ENCODE measurements around the gene HSFX1. TPM values are rescaled to one million over a fixed set of nuclear protein-coding genes. Genes with fewer than 3 reads are reported as not detected.
"Not testable (repeated sequence)": the region's sequence is repeated elsewhere in the genome, so short reads cannot be mapped to it uniquely, and the experiment has no call there.

The HSFX1 gene, protein sequence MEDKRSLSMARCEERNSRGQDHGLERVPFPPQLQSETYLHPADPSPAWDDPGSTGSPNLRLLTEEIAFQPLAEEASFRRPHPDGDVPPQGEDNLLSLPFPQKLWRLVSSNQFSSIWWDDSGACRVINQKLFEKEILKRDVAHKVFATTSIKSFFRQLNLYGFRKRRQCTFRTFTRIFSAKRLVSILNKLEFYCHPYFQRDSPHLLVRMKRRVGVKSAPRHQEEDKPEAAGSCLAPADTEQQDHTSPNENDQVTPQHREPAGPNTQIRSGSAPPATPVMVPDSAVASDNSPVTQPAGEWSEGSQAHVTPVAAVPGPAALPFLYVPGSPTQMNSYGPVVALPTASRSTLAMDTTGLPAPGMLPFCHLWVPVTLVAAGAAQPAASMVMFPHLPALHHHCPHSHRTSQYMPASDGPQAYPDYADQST
- 0.20 TPM in 1 of 2 replicates, not detected in the other for total RNA-seq (2014; rRNA removed; shearing (Covaris generic))
- 0.67 and 1.4 TPM in 2 replicates for polyA plus RNA-seq (2014; cell fraction: nucleus; rRNA removed)

DNA sequence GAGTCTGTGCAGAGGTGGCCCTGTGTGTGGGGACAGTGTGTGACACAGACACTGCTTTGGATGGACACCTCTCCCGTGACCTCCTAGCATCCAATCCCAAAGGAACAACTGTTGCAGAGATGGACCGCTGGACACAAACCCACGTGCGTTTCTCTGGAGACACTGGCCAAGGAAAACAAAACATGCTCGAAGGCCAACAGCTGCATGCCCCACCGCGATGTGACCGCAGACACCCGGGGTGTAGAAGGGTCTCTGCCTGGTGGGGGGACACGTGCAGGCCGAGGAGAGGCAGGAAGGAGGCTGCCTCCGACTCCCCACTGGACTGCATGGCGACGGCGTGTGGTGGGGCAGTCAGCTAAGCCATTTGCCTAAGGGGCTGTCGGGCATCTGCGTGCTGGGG is at the start of gene HSFX1:
HSFX1 (plus strand) TSS at position 301 of the 400 bp plus-strand sequence. CDS start 614 bp downstream, outside the sequence.
- not testable (repeated sequence) for DNase-seq (ENCODE audit: extremely low read depth, low read depth)

DNA sequence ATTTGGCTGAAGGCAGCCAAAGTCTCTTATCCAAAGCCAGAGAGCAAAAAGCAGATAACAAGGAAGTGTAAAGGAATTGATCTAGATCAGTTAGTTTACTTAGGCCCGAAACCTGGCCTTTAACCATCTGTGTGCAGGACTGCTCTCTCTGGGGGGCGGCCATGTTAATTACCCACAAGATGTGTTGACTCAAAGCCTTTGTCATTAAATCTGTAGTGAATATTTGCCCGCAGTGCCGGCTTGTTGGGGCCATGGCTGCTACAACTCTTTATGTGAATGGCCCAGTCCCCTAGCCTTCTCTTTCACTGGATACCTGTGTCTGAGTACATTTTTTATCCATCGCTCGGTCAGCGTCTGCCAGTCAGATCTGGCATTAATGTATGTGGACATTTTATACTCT is 46.6 kb upstream of the HSFX1 start:
- DNase-seq (ENCODE audit: extremely low read depth, low read depth), result not testable (repeated sequence)

DNA sequence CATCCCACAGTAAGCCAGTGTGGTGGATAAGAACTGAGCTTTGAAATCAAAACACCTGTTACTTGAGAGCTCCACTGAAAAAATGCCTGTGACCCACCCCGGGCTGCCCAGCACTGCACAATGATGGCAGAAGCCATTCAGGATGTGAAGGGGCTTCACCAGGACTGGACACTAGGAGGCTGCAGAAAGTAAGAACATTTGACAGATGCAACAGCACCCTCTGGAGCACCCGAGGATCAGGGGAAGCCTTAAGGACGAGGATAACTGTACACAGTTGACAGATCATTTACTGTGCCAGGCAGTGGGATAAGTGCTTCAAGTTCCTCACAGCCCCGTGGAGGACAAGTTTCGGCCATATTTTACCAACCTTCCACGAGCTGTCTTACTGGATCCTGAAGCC is 31.6 kb upstream of the HSFX1 start:
- DNase-seq (ENCODE audit: extremely low read depth, low read depth), result not testable (repeated sequence)

DNA sequence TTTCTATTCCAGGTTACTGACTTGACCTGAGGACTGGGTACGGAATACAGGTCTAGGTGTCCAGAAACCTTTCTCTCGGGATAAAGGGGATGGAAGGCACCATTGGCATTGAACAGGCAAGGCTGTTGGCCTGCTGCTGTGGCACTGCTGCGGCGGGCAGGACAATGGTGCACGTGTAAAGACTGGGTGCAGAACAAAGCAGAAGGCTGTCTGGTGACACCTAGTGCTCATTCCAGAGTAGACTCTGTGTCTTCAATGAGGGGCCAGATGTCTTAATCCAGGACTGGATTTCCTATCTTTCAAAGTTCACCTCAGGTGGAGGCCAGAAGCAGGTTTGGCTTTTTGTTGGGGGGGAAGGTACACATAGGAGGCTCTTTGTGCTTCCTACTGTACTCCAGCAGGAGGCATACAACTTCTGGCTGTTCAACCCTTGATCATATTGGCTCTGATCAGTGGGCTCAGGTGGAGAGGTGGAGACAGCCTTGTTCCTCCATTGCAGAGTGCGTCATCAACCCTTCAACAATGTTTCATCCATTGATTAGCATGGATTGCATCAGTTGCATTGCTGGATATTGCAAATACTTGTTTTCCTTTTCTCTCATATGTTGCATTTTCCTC is 27.4 kb upstream of the HSFX1 start:
- not testable (repeated sequence) for DNase-seq (ENCODE audit: extremely low read depth, low read depth)

DNA sequence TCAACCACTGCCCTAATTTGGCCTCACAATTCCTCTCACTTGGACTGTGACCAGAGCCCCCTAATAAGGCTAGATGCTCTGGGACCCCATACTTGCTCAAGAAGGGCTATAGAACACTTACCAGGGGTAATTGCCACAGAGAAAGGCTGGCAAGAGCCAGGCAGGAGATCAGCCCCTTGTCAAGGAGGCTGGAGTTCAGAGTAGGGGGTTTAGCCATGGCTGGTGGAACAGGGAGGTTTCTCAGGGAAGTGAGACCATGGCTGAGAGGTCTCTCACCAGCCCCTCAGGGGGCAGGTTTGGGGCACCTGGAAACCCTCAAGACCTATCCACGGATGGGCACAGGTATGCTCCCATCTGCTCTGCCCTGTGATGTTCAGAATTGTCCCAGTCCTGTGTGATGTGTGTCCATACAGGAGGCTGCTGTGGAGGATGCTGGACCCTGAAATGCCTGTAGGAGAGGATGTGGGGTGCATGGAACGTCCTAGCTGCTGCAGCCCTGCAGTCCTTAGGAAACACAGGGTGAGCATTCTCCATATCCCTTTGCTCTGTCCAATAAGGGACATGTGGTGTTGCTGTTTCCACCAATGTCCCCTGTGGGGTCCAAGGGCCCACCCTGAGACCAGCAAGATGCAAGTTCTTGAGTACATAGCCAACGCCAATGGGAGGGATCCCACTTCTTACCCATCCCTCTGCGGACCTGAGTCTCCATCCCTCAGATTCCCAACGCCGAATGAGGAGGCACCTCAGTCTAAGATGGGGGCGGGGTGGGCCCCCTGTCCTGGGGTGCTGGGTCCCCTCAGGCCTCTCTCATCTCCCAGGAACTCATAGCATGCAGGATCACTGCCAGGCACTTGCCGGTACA is 16.4 kb upstream of the HSFX1 start:
- DNase-seq (ENCODE audit: extremely low read depth, low read depth), result no peak

DNA sequence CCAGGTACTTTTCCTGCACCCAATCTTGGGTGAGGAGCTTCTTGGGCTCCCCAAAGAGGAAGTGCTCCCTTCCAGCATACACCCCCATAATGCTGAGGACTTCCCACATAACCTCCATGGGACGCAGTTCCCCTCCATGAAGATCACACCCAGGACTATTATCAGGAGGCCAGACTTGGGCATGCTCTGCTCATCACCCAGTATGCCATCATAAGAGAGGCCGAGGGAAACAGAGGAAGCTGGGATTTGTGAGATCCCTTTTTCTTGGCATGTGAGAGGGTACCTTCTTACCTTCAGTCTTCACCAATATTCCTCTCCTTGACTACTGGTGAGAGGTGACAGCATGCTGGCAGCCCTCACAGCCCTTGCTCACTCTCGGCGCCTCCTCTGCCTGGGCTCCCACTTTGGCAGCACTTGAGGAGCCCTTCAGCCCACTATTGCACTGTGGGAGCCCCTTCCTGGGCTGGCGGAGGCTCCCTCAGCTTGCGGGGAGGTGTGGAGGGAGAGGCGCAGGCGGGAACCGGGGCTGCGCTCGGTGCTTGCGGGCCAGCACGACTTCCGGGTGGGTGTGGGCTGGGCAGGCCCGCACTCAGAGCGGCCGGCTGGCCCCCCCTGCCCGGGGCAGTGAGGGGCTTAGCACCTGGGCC is 15.7 kb upstream of the HSFX1 start:
- DNase-seq (ENCODE audit: extremely low read depth, low read depth), result no peak

DNA sequence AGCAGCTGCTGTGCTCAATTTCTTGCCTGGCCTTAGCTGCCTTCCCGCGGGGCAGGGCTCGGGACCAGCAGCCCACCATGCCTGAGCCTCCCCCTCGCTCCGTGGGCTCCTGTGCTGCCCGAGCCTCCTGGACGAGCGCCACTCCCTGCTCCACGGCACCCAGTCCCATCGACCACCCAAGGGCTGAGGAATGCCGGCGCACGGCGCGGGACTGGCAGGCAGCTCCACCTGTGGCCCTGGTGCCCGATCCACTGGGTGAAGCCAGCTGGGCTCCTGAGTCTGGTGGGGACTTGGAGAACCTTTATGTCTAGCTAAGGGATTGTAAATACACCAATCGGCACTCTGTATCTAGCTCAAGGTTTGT is 15.2 kb upstream of the HSFX1 start:
- DNase-seq (ENCODE audit: extremely low read depth, low read depth), result not testable (repeated sequence)

DNA sequence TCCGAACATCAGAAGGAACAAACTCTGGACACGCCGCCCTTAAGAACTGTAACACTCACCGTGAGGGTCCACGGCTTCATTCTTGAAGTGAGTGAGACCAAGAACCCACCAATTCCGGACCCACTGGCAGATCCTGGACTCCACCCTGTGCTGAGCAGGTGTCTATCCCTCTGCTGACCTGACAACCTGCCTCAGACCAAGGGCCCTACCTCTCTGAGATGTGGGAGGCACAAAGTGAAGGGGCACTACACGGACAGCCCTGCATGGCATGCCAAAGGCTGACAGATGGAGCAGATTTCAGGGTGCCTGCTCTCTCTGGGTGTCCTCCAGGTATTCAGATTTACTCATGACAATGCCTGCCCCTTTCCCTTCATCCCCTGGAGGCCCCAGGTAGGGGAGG is 14.0 kb upstream of the HSFX1 start:
- DNase-seq (ENCODE audit: extremely low read depth, low read depth), result no peak

DNA sequence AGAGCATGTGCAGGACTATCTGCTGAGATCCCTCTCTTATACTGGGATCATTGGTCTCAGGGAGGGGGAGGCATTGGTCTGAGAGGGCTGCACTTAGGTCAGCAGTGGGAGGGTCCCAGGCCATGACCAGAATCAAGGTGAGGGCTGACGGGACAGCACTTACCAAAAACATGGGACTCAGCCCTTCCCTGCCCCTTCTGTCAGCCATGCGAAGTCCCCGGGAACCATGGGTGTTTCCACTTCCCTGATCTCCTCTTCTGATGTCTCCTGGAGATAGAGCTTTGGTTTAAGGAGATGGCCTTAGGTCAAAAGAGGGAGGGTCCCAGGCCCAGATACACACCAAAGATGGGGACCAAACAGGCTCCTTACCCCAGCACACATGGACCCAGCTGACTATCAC is 12.9 kb upstream of the HSFX1 start:
- DNase-seq (ENCODE audit: extremely low read depth, low read depth), result no peak

DNA sequence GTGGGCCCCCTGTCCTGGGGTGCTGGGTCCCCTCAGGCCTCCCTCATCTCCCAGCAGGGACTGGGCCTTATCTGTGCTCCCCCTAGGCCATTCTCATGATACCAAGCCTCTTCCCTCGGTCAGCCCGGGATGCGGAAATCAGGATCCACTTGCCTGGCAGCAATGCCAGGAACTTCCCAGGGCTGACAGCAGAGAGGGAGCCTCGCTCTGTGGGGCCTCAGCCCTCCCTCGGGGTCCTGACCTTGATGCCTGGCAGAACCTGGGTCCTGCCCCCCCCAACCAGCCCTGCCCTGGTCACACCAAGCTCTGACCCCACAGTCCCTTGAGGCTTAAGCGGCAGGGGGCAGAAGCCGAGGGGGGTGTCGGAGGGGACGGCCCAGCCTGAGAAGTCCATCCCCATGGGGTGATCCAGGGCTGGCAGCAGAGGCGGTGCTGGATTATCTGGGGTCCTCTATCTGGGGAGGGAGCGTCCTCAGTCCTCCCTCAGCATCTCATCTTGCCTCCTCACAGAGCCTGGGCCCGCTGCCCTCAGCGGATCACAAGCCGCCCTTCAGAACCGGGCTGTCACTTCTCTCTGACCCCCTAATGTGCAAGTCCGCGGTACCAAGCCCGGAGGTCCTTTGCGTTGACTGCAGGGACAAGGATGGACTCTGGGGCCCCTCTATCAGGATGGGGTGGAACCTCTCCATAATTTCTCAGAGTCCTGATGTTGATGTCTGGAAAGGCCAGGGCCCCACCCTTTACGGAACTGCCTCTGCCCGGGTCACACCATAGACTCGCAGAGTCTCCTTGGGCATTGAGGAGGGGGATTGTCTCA is 11.8 kb upstream of the HSFX1 start:
- DNase-seq (ENCODE audit: extremely low read depth, low read depth), result not testable (repeated sequence)

DNA sequence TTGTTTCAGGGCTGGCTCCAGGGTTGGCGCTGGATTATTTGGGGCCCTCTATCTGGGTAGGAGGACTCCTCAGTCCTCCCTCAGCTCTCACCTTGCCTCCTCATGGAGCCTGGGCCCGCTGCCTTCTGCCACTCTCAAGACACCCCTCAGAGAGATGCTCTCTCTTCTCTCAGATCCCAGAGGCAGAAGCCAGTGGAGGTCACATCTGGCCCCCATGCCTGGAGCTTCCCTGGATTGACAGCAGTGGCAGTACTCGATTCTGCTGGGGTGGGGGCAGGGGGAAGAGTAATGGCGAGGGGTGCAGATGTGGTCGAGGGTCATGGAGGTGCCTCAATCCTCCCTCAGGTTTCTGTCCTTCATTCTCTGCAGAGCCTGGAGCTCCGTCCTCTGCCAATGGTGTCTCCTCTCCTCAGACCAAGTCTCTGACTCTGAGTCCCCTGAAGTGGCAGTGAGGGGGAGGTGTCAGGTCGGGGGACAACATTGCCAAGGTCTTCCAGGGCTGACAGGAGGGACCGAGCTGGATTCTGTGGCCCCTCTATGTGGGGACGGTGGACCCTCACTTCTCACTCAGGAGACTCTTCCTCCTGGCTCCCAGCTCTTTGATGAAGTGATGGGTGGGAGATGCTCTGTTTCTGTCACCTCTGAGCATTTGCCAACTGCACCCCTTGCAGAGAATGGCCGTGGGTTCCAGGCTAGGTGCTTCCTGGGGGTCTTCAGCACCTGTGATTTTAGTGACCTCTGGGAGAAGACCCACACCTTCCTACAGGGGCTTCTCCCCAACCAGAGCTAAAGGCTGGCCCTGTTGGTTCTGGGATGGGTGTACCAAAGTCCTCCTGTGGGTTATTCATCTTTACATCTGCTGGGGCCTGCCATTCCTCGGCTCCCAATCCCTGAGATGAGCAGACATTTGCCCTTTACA is 10.9 kb upstream of the HSFX1 start:
- DNase-seq (ENCODE audit: extremely low read depth, low read depth), result no peak

DNA sequence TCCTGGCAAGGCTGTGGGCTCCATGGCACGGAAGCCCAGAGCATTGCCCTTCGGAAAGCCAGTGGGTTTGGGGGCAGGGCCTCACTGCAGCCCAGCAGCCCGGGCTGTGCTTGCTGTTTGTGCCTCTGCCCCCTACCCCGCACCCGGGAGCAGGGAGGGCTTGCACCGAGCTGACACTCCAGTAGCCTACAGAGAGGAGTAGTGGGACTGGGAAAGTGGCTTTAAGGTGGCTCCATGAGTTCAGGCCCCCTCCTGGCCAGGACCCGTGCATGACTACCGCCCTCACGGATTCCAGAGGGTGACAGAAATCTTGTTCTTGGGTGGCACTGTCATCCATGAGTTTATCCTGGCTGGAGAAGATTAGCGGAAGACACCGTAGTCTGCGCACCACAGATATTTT is 3.5 kb upstream of the HSFX1 start:
- DNase-seq (ENCODE audit: extremely low read depth, low read depth), result not testable (repeated sequence)

DNA sequence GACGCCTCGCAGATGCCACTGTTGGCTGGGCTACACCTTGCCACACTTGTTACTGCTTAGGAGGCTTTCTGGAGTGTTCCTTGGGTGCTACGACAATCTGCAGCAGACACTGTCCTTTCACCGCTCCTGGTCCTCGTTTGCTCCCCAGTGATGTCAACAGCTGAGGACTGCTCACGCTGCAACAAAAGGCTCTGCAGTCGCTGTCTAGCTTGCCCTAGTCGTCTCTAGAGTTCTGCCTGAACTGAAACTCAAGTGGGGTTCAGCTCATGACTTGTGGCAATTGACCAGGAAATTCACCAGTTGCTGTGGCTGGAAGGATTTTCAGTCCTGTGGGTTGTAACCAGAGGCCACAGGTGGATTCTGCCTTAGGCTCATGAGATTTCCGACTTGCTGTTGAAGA is 842 bp upstream of the HSFX1 start:
- DNase-seq (ENCODE audit: extremely low read depth, low read depth), result not testable (repeated sequence)

DNA sequence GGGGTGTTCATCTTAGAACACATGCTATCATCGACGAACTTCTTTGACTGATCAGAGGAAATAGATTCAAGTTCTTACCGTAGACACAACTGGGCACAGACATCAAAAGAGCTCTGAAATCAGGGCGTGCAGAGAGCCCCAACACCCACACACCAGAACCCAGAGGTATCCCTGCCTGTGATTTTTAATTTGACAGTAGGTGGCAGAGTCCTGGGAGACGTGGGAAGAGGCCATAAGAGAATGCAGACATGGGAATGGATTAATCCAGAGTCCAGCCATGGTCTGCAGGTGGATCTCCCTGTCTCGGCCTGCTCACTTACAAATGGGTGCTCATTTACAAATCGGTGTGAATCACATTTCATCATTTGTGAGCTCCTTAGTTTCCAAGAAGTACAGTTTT is 4.1 kb downstream of the HSFX1 start:
- not testable (repeated sequence) for DNase-seq (ENCODE audit: extremely low read depth, low read depth)

DNA sequence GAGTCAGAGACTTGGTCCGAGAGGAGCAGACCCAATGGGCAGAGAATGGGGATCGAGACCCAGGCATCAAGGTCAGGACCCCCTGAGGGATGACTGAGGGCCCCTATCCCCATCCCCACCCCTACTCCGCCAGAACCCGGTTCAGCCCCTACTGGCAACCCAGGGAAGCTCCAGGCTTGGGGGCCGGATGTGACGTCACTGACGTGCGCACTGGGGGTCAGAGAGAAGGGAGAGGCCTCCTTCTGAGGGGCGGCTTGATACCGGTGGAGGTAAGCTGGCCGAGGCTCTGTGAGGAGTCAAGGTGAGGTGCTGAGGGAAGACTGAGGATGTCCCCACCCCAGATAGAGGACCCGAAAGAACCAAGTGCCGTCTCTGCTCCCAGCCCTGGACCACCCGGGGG is 7.9 kb downstream of the HSFX1 start, which contains the start of gene MAGEA9:
MAGEA9 (plus strand) TSS at position 204 of the 400 bp plus-strand sequence. CDS start 4,281 bp downstream, outside the sequence.
- not testable (repeated sequence) for DNase-seq (ENCODE audit: extremely low read depth, low read depth)

DNA sequence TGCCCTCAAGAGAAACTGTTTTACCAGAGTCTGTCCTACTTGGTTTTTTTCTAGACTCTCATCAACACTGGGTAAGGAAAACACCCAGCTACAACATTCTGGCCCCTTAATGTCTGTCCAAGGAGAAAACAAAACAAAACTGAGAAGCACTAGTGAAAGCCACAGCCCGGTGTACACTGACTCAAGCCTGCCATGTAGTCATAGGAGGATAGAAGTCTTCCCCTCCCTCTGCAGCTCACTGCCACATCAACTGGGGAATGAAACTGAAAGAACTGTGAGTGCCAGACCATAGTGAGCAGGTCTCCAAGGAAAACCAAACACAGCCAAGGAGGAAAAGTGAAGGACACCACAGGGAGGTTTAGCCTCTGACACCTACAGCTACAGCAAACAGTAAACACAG is 21.7 kb downstream of the HSFX1 start:
- DNase-seq (ENCODE audit: extremely low read depth, low read depth), result not testable (repeated sequence)

DNA sequence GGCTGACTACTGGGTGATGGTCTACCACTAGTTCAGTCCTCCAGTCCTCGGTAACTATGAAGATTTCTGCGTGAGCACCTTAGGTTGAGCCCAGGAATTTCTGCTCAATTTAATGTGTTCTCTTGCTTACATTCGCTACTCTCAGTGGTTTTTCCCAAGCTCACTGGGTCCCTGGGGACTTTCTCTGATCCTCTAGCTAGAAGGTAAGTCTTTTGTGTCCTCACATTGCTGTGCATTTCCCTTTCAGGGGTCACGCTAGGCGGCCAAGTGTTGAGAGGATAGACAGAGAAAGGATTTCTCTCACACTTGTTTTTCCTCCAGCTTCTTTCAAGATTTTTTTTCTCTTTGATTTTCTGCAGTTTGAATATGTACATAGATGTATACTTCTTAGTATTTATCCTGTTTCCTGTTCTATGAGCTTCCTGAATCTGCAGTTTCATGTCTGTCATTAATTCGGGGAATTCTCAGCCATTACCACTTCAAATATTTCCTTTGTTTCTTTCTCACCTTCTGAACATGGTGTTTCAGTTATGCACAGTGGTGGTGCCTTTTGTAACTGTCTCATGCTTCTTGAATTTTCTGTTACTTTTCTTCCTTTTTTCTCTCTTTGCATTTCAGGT is 25.3 kb downstream of the HSFX1 start:
- DNase-seq (ENCODE audit: extremely low read depth, low read depth), result no peak

DNA sequence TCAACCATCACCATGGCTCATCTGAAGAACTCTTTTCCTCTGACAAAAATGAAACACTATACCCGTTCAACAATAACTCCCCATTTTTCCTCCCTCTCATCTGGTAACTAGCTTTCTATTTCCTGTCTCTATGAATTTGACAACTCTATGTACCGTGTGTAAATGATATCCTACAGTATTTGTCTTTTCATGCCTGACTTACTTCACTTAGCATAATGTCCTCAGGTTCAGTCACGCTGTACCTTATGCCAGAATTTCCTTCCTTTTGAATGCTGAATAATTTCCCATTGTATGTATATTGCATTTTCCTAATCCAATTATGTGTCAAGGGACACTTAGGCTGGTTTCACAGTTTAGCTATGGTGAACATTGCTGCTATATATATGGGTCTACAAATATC is 26.1 kb downstream of the HSFX1 start:
- no peak for DNase-seq (ENCODE audit: extremely low read depth, low read depth)

Measured in NCI-H460 (cell line).